HL-60 (cell line): ENCODE measurements around the gene JAGN1.
A peak's percentile ranks its signal among the peaks of the same experiment; 100 is the strongest.

Experiments used
- DNase-seq, 2 experiments: peaks; one replicate each; pipeline ENCODE4 v3.0.0-alpha.2; 2010 to 2020; ENCODE audit warnings: low read depth in 1 of 2, low spot score in 1 of 2
- H3K27ac ChIP-seq: fragments of 250-450 bp; sonication (Bioruptor Pico); replicated peaks from 2 replicates; pipeline ENCODE4 v1.5.1; 2020; ENCODE audit warnings: mild to moderate bottlenecking, moderate library complexity
- H3K27me3 ChIP-seq: fragments of 250-450 bp; sonication (Bioruptor Pico); 2 replicates; pipeline ENCODE4 v1.5.1; 2021; ENCODE audit warnings: mild to moderate bottlenecking, moderate library complexity; ENCODE audit not compliant: insufficient read depth, poor library complexity, severe bottlenecking
- H3K4me3 ChIP-seq: replicated peaks from 2 replicates; pipeline ENCODE4 v1.5.1; 2011; ENCODE audit warnings: mild to moderate bottlenecking, control low read depth, low read length; ENCODE audit not compliant: insufficient read depth
- GABPA ChIP-seq: IDR thresholded peaks from 2 replicates; pipeline ENCODE4 v1.6.1; 2012; ENCODE audit warnings: low read depth
- POLR2AphosphoS5 ChIP-seq: IDR thresholded peaks from 2 replicates; pipeline ENCODE4 v1.6.1; 2012; ENCODE audit warnings: low read depth
- SPI1 ChIP-seq: IDR thresholded peaks from 2 replicates; pipeline ENCODE4 v1.6.1; 2012; ENCODE audit warnings: low read depth, mild to moderate bottlenecking, borderline replicate concordance
- TF ChIP-seq, protein P1 (sequence below): IDR thresholded peaks from 2 replicates; pipeline ENCODE4 v1.6.1; 2012; ENCODE audit warnings: low read depth; ENCODE audit not compliant: insufficient replicate concordance
- TF ChIP-seq, protein P2 (sequence below): IDR thresholded peaks from one replicate; pipeline ENCODE4 v1.5.1; 2011; ENCODE audit warnings: low read length, control low read depth, inconsistent platforms; ENCODE audit not compliant: insufficient read depth

The JAGN1 gene

DNA sequence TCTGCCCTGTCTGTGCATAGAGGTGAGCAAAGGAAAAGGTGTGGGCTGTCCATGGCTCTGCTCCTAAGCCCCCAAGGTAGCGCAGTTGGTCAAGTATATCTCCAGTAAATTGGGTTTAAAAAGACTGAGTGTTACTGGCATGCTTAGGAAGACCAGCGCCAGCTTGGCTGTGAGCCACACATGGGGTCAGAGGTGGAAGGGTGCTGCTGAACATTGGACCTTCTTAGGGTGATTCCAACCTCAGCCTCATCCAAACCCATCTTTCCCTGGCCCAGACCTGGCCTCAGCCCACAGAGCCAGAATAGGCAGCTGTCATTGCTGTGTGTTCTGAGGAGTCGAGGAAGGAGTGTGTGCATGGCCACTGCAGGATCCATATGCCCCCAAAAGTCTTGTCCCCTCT lies 17.9 kb downstream of the JAGN1 start:
- Histone ChIP-seq H3K4me3 (no peak overlapping the region), H3K27me3 (no peaks in the 10 kb centered on the region), H3K27ac (no peak overlapping the region)
- no peak for DNase-seq
- TF ChIP-seq, protein P1, sequence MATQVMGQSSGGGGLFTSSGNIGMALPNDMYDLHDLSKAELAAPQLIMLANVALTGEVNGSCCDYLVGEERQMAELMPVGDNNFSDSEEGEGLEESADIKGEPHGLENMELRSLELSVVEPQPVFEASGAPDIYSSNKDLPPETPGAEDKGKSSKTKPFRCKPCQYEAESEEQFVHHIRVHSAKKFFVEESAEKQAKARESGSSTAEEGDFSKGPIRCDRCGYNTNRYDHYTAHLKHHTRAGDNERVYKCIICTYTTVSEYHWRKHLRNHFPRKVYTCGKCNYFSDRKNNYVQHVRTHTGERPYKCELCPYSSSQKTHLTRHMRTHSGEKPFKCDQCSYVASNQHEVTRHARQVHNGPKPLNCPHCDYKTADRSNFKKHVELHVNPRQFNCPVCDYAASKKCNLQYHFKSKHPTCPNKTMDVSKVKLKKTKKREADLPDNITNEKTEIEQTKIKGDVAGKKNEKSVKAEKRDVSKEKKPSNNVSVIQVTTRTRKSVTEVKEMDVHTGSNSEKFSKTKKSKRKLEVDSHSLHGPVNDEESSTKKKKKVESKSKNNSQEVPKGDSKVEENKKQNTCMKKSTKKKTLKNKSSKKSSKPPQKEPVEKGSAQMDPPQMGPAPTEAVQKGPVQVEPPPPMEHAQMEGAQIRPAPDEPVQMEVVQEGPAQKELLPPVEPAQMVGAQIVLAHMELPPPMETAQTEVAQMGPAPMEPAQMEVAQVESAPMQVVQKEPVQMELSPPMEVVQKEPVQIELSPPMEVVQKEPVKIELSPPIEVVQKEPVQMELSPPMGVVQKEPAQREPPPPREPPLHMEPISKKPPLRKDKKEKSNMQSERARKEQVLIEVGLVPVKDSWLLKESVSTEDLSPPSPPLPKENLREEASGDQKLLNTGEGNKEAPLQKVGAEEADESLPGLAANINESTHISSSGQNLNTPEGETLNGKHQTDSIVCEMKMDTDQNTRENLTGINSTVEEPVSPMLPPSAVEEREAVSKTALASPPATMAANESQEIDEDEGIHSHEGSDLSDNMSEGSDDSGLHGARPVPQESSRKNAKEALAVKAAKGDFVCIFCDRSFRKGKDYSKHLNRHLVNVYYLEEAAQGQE = no peak
- TF ChIP-seq GABPA (no peak), SPI1 (no peak), POLR2AphosphoS5 (no peak)
- TF ChIP-seq, protein P2, sequence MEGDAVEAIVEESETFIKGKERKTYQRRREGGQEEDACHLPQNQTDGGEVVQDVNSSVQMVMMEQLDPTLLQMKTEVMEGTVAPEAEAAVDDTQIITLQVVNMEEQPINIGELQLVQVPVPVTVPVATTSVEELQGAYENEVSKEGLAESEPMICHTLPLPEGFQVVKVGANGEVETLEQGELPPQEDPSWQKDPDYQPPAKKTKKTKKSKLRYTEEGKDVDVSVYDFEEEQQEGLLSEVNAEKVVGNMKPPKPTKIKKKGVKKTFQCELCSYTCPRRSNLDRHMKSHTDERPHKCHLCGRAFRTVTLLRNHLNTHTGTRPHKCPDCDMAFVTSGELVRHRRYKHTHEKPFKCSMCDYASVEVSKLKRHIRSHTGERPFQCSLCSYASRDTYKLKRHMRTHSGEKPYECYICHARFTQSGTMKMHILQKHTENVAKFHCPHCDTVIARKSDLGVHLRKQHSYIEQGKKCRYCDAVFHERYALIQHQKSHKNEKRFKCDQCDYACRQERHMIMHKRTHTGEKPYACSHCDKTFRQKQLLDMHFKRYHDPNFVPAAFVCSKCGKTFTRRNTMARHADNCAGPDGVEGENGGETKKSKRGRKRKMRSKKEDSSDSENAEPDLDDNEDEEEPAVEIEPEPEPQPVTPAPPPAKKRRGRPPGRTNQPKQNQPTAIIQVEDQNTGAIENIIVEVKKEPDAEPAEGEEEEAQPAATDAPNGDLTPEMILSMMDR = no peak

DNA sequence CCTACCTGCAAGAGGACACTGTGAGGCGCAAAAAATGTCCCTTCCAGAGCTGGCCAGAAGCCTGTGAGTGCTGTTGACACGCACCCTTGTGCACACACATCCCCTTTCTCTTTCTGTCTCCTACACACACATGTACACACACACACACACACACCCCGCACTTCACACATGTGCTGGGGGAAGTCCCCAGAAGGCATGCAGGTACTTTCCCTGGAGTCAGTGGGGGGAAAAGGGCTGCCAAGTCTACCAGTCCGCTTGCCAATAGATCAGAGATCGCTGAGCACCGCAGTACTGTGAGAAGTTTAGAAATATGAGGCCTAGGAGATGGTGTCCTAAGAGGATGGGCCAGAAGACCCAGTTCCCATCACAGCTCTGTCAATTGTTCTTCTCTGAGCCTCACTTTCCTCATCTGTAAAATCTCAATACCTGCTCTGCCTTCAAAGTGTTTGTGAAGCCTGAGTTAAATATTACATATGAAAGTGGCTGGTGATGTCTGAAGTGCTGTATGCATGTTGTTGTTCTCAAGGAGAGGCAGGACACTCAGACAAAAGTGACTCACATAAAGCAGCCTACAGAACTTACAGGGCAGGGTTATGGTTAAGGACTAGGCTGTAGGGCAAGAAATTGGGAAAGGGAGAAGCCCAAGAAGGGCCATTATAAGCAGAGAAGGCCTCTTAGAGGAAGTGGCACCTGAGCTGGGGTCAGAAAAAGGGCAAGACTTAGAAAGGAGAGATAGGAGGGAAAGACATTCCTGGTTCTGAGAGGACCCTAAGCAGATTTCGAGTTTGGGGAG lies 19.0 kb downstream of the JAGN1 start:
- H3K27me3 ChIP-seq = no peaks in the 10 kb centered on the region
- TF ChIP-seq, protein P1 = no peak
- TF ChIP-seq SPI1 = peak; percentile 31; the same call in 1 of the 2 replicates
- TF ChIP-seq, protein P2 = no peak
- H3K4me3 ChIP-seq = no peak overlapping the region
- no peak for DNase-seq
- H3K27ac ChIP-seq = no peak overlapping the region

DNA sequence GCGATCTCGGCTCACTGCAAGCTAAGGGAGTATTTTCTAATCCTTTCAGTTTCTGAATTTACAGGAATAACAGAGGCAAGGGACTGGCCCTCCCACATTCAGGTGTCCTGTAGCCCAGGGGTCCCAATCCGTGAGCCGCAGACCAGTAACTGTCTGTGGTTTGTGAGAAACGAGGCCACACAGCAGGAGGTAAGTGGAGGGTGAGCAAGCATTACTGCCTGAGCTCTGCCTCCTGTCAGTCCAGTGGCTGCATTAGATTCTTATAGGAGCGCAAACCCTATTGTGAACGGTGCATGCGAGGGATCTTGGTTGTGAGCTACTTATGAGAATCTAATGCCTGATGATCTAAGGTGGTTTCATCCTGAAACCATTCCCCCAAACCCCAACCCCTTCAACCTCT lies 21.5 kb downstream of the JAGN1 start:
- Histone ChIP-seq H3K27ac (no peak overlapping the region), H3K4me3 (no peak overlapping the region), H3K27me3 (no peaks in the 10 kb centered on the region)
- no peak for DNase-seq
- TF ChIP-seq GABPA = no peak
- TF ChIP-seq, protein P2 = no peak
- no peak for TF ChIP-seq POLR2AphosphoS5
- TF ChIP-seq, protein P1 = no peak
- TF ChIP-seq SPI1 = no peak
